Astrocyte (in vitro differentiated cells and primary cell): Measurements from ENCODE around the gene DCTN4.

Experiments used
- EZH2 ChIP-seq: IDR thresholded peaks from 2 replicates; pipeline ENCODE4 v1.6.1; 2012; ENCODE audit warnings: mild to moderate bottlenecking, low read length, inconsistent platforms; ENCODE audit not compliant: insufficient read depth
- TF ChIP-seq, protein P1 (sequence below): IDR thresholded peaks from 2 replicates; pipeline ENCODE4 v1.5.1; 2011; ENCODE audit warnings: low read depth, mild to moderate bottlenecking, inconsistent platforms, low read length, moderate library complexity; ENCODE audit not compliant: insufficient read depth

DNA sequence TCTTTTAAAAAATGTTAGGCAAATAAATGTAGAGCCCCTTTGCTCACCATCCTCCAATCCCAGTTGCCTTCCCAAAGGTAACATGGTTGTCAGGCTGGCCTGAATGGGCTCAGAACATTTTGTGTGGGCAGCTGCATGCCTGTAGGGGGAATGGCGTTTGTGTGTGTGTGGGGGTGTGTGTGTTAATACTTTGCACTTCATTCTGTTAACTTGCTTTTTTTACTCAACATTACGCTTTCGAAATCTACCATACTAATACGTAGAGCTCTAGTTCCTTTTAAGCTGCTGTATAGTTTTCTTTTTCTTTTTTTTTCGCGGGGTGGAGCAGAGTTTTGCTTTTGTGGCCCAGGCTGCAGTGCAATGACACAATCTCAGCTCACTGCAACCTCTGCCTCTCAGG lies 83.7 kb downstream of the DCTN4 start:
- no peak for TF ChIP-seq EZH2
- TF ChIP-seq, protein P1, sequence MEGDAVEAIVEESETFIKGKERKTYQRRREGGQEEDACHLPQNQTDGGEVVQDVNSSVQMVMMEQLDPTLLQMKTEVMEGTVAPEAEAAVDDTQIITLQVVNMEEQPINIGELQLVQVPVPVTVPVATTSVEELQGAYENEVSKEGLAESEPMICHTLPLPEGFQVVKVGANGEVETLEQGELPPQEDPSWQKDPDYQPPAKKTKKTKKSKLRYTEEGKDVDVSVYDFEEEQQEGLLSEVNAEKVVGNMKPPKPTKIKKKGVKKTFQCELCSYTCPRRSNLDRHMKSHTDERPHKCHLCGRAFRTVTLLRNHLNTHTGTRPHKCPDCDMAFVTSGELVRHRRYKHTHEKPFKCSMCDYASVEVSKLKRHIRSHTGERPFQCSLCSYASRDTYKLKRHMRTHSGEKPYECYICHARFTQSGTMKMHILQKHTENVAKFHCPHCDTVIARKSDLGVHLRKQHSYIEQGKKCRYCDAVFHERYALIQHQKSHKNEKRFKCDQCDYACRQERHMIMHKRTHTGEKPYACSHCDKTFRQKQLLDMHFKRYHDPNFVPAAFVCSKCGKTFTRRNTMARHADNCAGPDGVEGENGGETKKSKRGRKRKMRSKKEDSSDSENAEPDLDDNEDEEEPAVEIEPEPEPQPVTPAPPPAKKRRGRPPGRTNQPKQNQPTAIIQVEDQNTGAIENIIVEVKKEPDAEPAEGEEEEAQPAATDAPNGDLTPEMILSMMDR: no peak
